Measurements from ENCODE around the gene DNM3. TPM values are rescaled to one million over a fixed set of nuclear protein-coding genes. Genes with fewer than 3 reads are reported as not detected.

Gene DNM3
- total and polyA plus RNA-seq, 10 of the 15 experiments (the other 5 are each of a cell fraction or from before 2014, with no cell fraction given): 0.03 to 1.5 (median 0.08) TPM; not detected in 3

GRCh38 chr1:172340520-172340919, 499.2 kb downstream of the DNM3 start:
- H3K79me2 ChIP-seq (ENCODE audit: control insufficient read depth, insufficient read depth, low read length): peaks cover 11% of the 10 kb centered on the region
- peak; percentile 38 for ATAC-seq
- peak overlapping the region; percentile 30; the same call in 1 of the 2 replicates for H2AFZ ChIP-seq (ENCODE audit: control insufficient read depth, low read depth, low read length)
- H3K27me3 ChIP-seq (replicated peaks in 1 of 2; ENCODE audit: control insufficient read depth in 2 of 2, insufficient read depth in 2 of 2, low read length in 1 of 2): no peaks in the 10 kb centered on the region
- ChIA-PET SMC1A (ENCODE audit: uncharacterized antibody, unreplicated experiment) (interaction anchor here (0.6 to 15.2 kb wide), 12 partner anchors 11 to 936 kb away, joined by 3 to 489 read pairs (median 6); no protein-coding TSS in a partner anchor), POLR2A (interaction anchor here (0.8 to 5.1 kb wide), 8 partner anchors 9 to 155 kb away, joined by 3 to 46 read pairs (median 5); no protein-coding TSS in a partner anchor), CTCF (interaction anchor here (0.6 to 10.8 kb wide), 8 partner anchors 15 to 338 kb away, joined by 3 to 153 read pairs (median 18); no protein-coding TSS in a partner anchor), RAD21 (ENCODE audit: unreplicated experiment) (interaction anchor here (1.1 to 13.2 kb wide), 8 partner anchors 9 to 162 kb away, joined by 3 to 407 read pairs (median 16); no protein-coding TSS in a partner anchor)
- no peaks in the 10 kb centered on the region for H3K9me3 ChIP-seq (replicated peaks; ENCODE audit: control insufficient read depth, insufficient read depth, low read length)
- intact Hi-C loops (cut with micrococcal nuclease; ENCODE audit: unreplicated experiment) (loop anchor here (5.0 kb wide), 1 partner anchor 338 kb away; no protein-coding TSS in a partner anchor), in situ Hi-C loops (cut with MboI) (loop anchor here (5.0 kb wide), 1 partner anchor 52 kb away; no protein-coding TSS in a partner anchor)
- no peak for DNase-seq (ENCODE audit: low read depth, low spot score)
- no peaks in the 10 kb centered on the region; a peak in 1 of 4 replicates for H3K36me3 ChIP-seq (ENCODE audit: control insufficient read depth in 2 of 2, insufficient read depth in 2 of 2, low read length in 1 of 2)
- H3K27ac ChIP-seq (ENCODE audit: control insufficient read depth, insufficient read depth): peak overlapping the region; percentile 98
- H4K20me1 ChIP-seq (ENCODE audit: control insufficient read depth, insufficient read depth): no peaks in the 10 kb centered on the region
- H3K4me2 ChIP-seq (ENCODE audit: control insufficient read depth, insufficient read depth): peak overlapping the region; percentile 66
- peak overlapping the region; percentile 35; the same call in 1 of the 2 replicates for H3K9ac ChIP-seq (ENCODE audit: control insufficient read depth, insufficient read depth, low read length)
- WGBS (ENCODE audit: insufficient coverage, insufficient replicate concordance, low lambda C conversion rate, missing lambda C conversion rate): 53% methylated on average over 1 of the region's 1 CpG
- BruUV-seq (replicated peaks): no TSS peak
- no peak for FAIRE-seq
- H3K4me1 ChIP-seq (ENCODE audit: control insufficient read depth, insufficient read depth, low read length): peaks cover 62% of the 10 kb centered on the region
- H3K4me3 ChIP-seq: no peak overlapping the region; the same call in 1 of the 2 replicates
- TF ChIP-seq TCF3 (IDR thresholded peaks at IDR 0.05; ENCODE audit: borderline replicate concordance, insufficient read depth, low read depth, low read length): no peak
- no peak for TF ChIP-seq TAF1 (IDR thresholded peaks at IDR 0.05; ENCODE audit: borderline replicate concordance, low read depth, low read length)
- no peak for TF ChIP-seq ZSCAN29 (IDR thresholded peaks at IDR 0.05)
- peak; percentile 76 for TF ChIP-seq JUNB (IDR thresholded peaks at IDR 0.05)
- TF ChIP-seq ZNF622 (IDR thresholded peaks at IDR 0.05): no peak
- TF ChIP-seq EED (IDR thresholded peaks at IDR 0.05; ENCODE audit: low read depth): peak; percentile 46; the same call in 1 of the 2 replicates
- no peak for TF ChIP-seq MEF2B (IDR thresholded peaks at IDR 0.05; ENCODE audit: partially characterized antibody, poor library complexity, severe bottlenecking)
- no peak for TF ChIP-seq RELA (IDR thresholded peaks at IDR 0.05; ENCODE audit: borderline replicate concordance, partially characterized antibody)
- TF ChIP-seq ZNF24 (IDR thresholded peaks at IDR 0.05): peak; percentile 83
- no peak for TF ChIP-seq CHD1 (IDR thresholded peaks at IDR 0.05; ENCODE audit: low read depth, low read length)
- TF ChIP-seq ATF3 (IDR thresholded peaks at IDR 0.05; ENCODE audit: borderline replicate concordance, extremely low read depth, low read depth, low read length): no peak
- TF ChIP-seq ETV6 (conservative IDR thresholded peaks at IDR 0.05 in 1 of 2, IDR thresholded peaks at IDR 0.05 in 1 of 2; ENCODE audit: borderline replicate concordance in 1 of 2, low read depth in 1 of 2): peak in 1 of 2 experiments; percentile 80; a peak in 2 of 4 replicates
- no peak for TF ChIP-seq ZBTB11 (CRISPR knock-in tag; IDR thresholded peaks at IDR 0.05)
- TF ChIP-seq USF2 (IDR thresholded peaks at IDR 0.05; ENCODE audit: borderline replicate concordance, low read depth, low read length): no peak
- peak; percentile 81 for TF ChIP-seq ATF7 (IDR thresholded peaks at IDR 0.05; ENCODE audit: low read depth)
- TF ChIP-seq EZH2 (IDR thresholded peaks at IDR 0.05; ENCODE audit: borderline replicate concordance, control insufficient read depth, low read depth, low read length): no peak
- TF ChIP-seq, protein P1, sequence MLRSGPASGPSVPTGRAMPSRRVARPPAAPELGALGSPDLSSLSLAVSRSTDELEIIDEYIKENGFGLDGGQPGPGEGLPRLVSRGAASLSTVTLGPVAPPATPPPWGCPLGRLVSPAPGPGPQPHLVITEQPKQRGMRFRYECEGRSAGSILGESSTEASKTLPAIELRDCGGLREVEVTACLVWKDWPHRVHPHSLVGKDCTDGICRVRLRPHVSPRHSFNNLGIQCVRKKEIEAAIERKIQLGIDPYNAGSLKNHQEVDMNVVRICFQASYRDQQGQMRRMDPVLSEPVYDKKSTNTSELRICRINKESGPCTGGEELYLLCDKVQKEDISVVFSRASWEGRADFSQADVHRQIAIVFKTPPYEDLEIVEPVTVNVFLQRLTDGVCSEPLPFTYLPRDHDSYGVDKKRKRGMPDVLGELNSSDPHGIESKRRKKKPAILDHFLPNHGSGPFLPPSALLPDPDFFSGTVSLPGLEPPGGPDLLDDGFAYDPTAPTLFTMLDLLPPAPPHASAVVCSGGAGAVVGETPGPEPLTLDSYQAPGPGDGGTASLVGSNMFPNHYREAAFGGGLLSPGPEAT (IDR thresholded peaks at IDR 0.05; ENCODE audit: low read depth): no peak

Data from GM12878 (cell line).